GM19025 (cell line): ENCODE results near the gene CTCFL.

Experiments
- ATAC-seq: cut with Tn5 transposase; IDR thresholded peaks from one replicate; pipeline ENCODE4 v1.9.1; 2021; ENCODE audit warnings: mild to moderate bottlenecking, low read depth, moderate library complexity; ENCODE audit not compliant: unreplicated experiment

The CTCFL gene

DNA sequence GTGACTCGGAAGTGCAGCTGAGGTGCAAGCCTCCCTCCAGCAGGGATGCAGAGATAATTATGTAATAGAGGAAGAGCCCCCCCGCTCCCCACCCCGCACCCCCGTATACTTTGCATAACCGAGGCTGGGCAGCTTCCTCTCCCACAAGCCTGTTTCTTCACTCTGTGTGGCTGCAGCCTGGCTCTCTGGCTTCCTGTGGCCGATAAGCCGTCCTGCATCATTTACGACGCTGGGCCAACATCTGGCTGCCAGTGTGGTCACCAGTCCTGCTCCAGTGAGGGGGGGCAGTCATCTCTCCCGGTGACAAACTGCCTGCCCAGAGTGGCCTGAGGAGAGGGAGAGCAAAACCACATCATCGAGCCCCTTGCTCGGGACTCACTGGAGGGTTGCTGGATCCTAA is 74.5 kb downstream of the CTCFL start:
- ATAC-seq = peak; percentile 69

DNA sequence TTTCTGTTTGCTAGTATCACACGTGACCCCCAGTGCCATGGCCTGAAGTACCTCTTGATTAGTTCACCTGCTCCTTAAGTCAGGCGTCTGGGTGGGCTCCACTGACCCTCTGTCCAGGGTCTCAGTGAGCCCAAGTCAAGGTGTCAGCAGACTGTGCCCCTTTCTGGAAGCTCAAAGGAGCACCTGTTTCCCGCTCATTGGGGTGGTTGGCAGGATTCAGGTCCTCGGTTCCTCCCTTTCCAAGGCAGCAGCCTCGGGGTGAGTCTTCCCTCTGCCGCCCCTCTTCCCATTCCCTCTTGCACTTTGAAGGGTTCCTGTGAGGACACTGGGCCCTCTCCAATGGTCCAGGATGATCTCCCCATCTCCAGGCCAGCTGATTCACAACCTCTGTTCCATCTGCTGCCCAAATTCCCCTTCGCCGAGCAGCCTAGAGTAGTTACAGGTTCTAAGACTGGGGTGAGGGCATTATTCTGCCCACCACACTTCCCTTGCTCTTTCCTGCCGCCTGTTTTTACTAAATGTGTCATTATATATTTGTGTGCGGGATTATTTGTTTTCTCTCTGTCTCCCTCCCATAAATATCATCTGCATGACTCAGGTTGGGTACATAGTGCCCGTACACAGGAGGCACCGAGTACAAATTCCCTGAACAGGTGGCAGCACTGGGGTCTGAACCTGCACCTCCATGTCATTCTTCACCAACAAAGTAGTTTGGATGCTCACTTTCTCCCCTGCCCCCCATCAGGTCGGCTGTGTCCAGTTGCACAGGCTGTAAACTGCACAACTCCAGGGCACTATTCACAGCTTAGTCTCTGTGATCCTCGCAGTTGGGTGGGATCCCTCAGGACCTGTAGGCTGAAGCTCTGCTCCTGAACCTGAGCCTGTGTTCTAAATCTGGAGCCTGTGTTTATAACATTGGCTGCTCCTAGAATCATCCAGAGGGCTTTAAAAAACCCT is 75.3 kb downstream of the CTCFL start:
- no peak for ATAC-seq

GRCh38 chr20:57448764-57449354 is 76.1 kb downstream of the CTCFL start:
- no peak for ATAC-seq
